SH-SY5Y (cell line): ENCODE measurements around the gene GRPEL2.

Experiments used
- GATA2 ChIP-seq: IDR thresholded peaks from 2 replicates; pipeline ENCODE4 v1.6.1; 2011; ENCODE audit warnings: mild to moderate bottlenecking, low read depth, low read length
- GATA3 ChIP-seq: IDR thresholded peaks from 2 replicates; pipeline ENCODE4 v1.6.1; 2011; ENCODE audit warnings: low read depth, mild to moderate bottlenecking, low read length, moderate library complexity

DNA sequence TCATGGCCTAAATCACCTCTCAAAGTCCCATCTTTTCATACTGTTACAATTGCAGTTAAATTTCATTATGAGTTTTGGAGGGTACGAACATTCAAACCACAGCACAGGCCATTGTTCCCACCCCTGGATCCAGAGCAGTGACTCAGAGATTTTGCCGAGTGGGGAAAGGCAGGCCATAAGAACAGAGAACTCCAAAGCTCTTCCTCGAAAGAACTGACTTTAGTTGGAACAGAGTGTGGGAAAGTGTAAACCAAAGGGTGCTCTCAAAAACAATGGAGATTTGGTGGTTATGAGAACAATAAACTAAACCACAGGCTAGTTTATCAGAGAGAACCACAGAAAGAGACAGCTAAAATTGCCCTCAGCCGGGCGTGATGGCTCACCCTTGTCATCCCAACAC lies 19.4 kb upstream of the GRPEL2 start:
- no peak for TF ChIP-seq GATA2
- no peak for TF ChIP-seq GATA3
